ENCODE data around the gene NAV2.

NAV2 gene

GRCh38 chr11:19816040-19816439, 103.4 kb downstream of the NAV2 start:
- Histone ChIP-seq H3K27me3 (replicated peaks) (no peaks in the 10 kb centered on the region), H3K4me3 (ENCODE audit: low read depth, low read length) (no peak overlapping the region), H3K27ac (no peak overlapping the region), H3K36me3 (replicated peaks) (no peaks in the 10 kb centered on the region)
- in situ Hi-C loops (cut with HindIII; ENCODE audit: low pct_ligation_motif_present, low sequenced_read_pairs), result no loop called here
- no peak for TF ChIP-seq CTCF (IDR thresholded peaks at IDR 0.05; ENCODE audit: low read depth, low read length, missing control alignments)
- no peak for DNase-seq

GRCh38 chr11:19816817-19817216, 104.2 kb downstream of the NAV2 start:
- TF ChIP-seq CTCF (IDR thresholded peaks at IDR 0.05; ENCODE audit: low read depth, low read length, missing control alignments), result no peak
- in situ Hi-C loops (cut with HindIII; ENCODE audit: low pct_ligation_motif_present, low sequenced_read_pairs), result no loop called here
- no peaks in the 10 kb centered on the region for H3K36me3 ChIP-seq (replicated peaks)

GRCh38 chr11:19817265-19817851, 104.7 kb downstream of the NAV2 start:
- DNase-seq, result no peak
- H3K4me3 ChIP-seq (ENCODE audit: low read depth, low read length), result no peak overlapping the region
- H3K27me3 ChIP-seq (replicated peaks), result no peaks in the 10 kb centered on the region
- no peaks in the 10 kb centered on the region for H3K36me3 ChIP-seq (replicated peaks)
- TF ChIP-seq CTCF (IDR thresholded peaks at IDR 0.05; ENCODE audit: low read depth, low read length, missing control alignments), result no peak
- in situ Hi-C loops (cut with HindIII; ENCODE audit: low pct_ligation_motif_present, low sequenced_read_pairs), result no loop called here
- no peak overlapping the region for H3K27ac ChIP-seq

More at GRCh38 chr11:19816817-19817216, 104.2 kb downstream of the NAV2 start:
- DNase-seq, result no peak
- Histone ChIP-seq H3K27ac (no peak overlapping the region), H3K27me3 (replicated peaks) (no peaks in the 10 kb centered on the region), H3K4me3 (ENCODE audit: low read depth, low read length) (no peak overlapping the region)

- in situ Hi-C loops (cut with HindIII; ENCODE audit: low pct_ligation_motif_present, low sequenced_read_pairs), result no loop called here
- DNase-seq, result no peak
- Histone ChIP-seq H3K27me3 (replicated peaks) (no peaks in the 10 kb centered on the region), H3K4me3 (ENCODE audit: low read depth, low read length) (no peak overlapping the region), H3K36me3 (replicated peaks) (no peaks in the 10 kb centered on the region), H3K27ac (no peak overlapping the region)
- no peak for TF ChIP-seq CTCF (IDR thresholded peaks at IDR 0.05; ENCODE audit: low read depth, low read length, missing control alignments)
These were observed 105.2 kb downstream of the NAV2 start for GRCh38 chr11:19817870-19818269.

- Histone ChIP-seq H3K36me3 (replicated peaks) (no peaks in the 10 kb centered on the region), H3K27ac (no peak overlapping the region), H3K4me3 (ENCODE audit: low read depth, low read length) (no peak overlapping the region), H3K27me3 (replicated peaks) (no peaks in the 10 kb centered on the region)
- DNase-seq, result no peak
- in situ Hi-C loops (cut with HindIII; ENCODE audit: low pct_ligation_motif_present, low sequenced_read_pairs), result no loop called here
- no peak for TF ChIP-seq CTCF (IDR thresholded peaks at IDR 0.05; ENCODE audit: low read depth, low read length, missing control alignments)
These were observed 106.0 kb downstream of the NAV2 start for GRCh38 chr11:19818619-19819018.

GRCh38 chr11:19819148-19819547, 106.5 kb downstream of the NAV2 start:
- H3K27me3 ChIP-seq (replicated peaks), result no peaks in the 10 kb centered on the region
- no peak overlapping the region for H3K27ac ChIP-seq
- TF ChIP-seq CTCF (IDR thresholded peaks at IDR 0.05; ENCODE audit: low read depth, low read length, missing control alignments), result no peak
- in situ Hi-C loops (cut with HindIII; ENCODE audit: low pct_ligation_motif_present, low sequenced_read_pairs), result no loop called here
- H3K36me3 ChIP-seq (replicated peaks), result no peaks in the 10 kb centered on the region
- no peak for DNase-seq
- no peak overlapping the region for H3K4me3 ChIP-seq (ENCODE audit: low read depth, low read length)
